ENCODE results near the gene TSPAN11.
"Not testable (repeated sequence)": the region's sequence is repeated elsewhere in the genome, so short reads cannot be mapped to it uniquely, and the experiment has no call there.

Gene TSPAN11

GRCh38 chr12:31009976-31010375 is 83.4 kb downstream of the TSPAN11 start:
- TF ChIP-seq CTCF (IDR thresholded peaks at IDR 0.05; ENCODE audit: low read depth, low read length): no peak
- no peak overlapping the region for H3K4me3 ChIP-seq (replicated peaks in 1 of 2; ENCODE audit: low read depth in 2 of 2, low read length in 2 of 2)
- no peak for DNase-seq (ENCODE audit: low read depth in 2 of 2)

- DNase-seq (ENCODE audit: low read depth in 2 of 2): no peak
- H3K4me3 ChIP-seq (replicated peaks in 1 of 2; ENCODE audit: low read depth in 2 of 2, low read length in 2 of 2): no peak overlapping the region
- no peak for TF ChIP-seq CTCF (IDR thresholded peaks at IDR 0.05; ENCODE audit: low read depth, low read length)
These were observed 84.8 kb downstream of the TSPAN11 start for GRCh38 chr12:31011336-31011735.

- no peak for DNase-seq (ENCODE audit: low read depth in 2 of 2)
- peak; percentile 28 for TF ChIP-seq CTCF (IDR thresholded peaks at IDR 0.05; ENCODE audit: low read depth, low read length)
- H3K4me3 ChIP-seq (replicated peaks in 1 of 2; ENCODE audit: low read depth in 2 of 2, low read length in 2 of 2): no peak overlapping the region
These were observed 85.4 kb downstream of the TSPAN11 start for GRCh38 chr12:31011746-31012566.

GRCh38 chr12:31012567-31012891 is 86.0 kb downstream of the TSPAN11 start:
- not testable (repeated sequence) for DNase-seq (ENCODE audit: low read depth in 2 of 2); H3K4me3 ChIP-seq (replicated peaks in 1 of 2; ENCODE audit: low read depth in 2 of 2, low read length in 2 of 2)

- no peak overlapping the region for H3K4me3 ChIP-seq (replicated peaks in 1 of 2; ENCODE audit: low read depth in 2 of 2, low read length in 2 of 2)
- DNase-seq (ENCODE audit: low read depth in 2 of 2): no peak
These were observed 88.7 kb downstream of the TSPAN11 start for GRCh38 chr12:31015215-31015614.

GRCh38 chr12:31016057-31016456 is 89.5 kb downstream of the TSPAN11 start:
- no peak for TF ChIP-seq CTCF (IDR thresholded peaks at IDR 0.05; ENCODE audit: low read depth, low read length)
- no peak for DNase-seq (ENCODE audit: low read depth in 2 of 2)
- no peak overlapping the region for H3K4me3 ChIP-seq (replicated peaks in 1 of 2; ENCODE audit: low read depth in 2 of 2, low read length in 2 of 2)

More at GRCh38 chr12:31015215-31015614, 88.7 kb downstream of the TSPAN11 start:
- no peak for TF ChIP-seq CTCF (IDR thresholded peaks at IDR 0.05; ENCODE audit: low read depth, low read length)

GRCh38 chr12:31017535-31017934 is 91.0 kb downstream of the TSPAN11 start:
- no peak for TF ChIP-seq CTCF (IDR thresholded peaks at IDR 0.05; ENCODE audit: low read depth, low read length)
- H3K4me3 ChIP-seq (replicated peaks in 1 of 2; ENCODE audit: low read depth in 2 of 2, low read length in 2 of 2): no peak overlapping the region
- no peak for DNase-seq (ENCODE audit: low read depth in 2 of 2)

Measured in cardiac fibroblast (primary cell).